A549 (cell line): ENCODE results near the gene GPRIN2. TPM values are rescaled to one million over a fixed set of nuclear protein-coding genes. Genes with fewer than 3 reads are reported as not detected.

Experiments
- ATAC-seq, 2 experiments: fragments of 200-7000 bp in 1 of 2; fragments of >200 bp in 1 of 2; cut with Nextera tagmentation in 1 of 2; cut with Tn5 transposase in 1 of 2; 3 replicates each; pipeline versions ENCODE4 v1.8.0 to v1.9.1; 2018 to 2020; ENCODE audit warnings: mild to moderate bottlenecking in 1 of 2, moderate library complexity in 1 of 2
- CTCF ChIA-PET: fragments of 300-600 bp; sonication (Branson Sonifier 250); formaldehyde crosslinking; extraction: SDS; loops from one replicate; lab custom pipeline; 2021; ENCODE audit warnings: antibody characterized with exemption, inconsistent platforms; lab: Yijun Ruan, JAX
- POLR2A ChIA-PET: fragments of 350-600 bp; formaldehyde crosslinking; extraction: SDS; loops from one replicate; lab custom pipeline; 2021; ENCODE audit warnings: antibody characterized with exemption, inconsistent platforms; lab: Yijun Ruan, JAX
- DNase-seq, 2 experiments: peaks; one replicate each; pipeline versions ENCODE4 v3.0.0 to v3.0.0-alpha.2; 2011 to 2016; ENCODE audit warnings: low read depth in 1 of 2, low spot score in 1 of 2
- FAIRE-seq: peaks from 2 replicates; lab custom pipeline; 2011; peaks lifted over from hg19 to GRCh38; lab: Jason Lieb, UNC
- H3K27ac ChIP-seq, 2 experiments: fragments of >200 bp; sonication (Bioruptor Twin); formaldehyde crosslinking; 3 replicates each; pipeline ENCODE4 v1.5.1; 2016 to 2017
- H3K4me1 ChIP-seq: fragments of >200 bp; sonication (Bioruptor Twin); formaldehyde crosslinking; 3 replicates; pipeline ENCODE4 v1.6.1; 2016
- H3K4me2 ChIP-seq: fragments of >200 bp; sonication (Bioruptor Twin); formaldehyde crosslinking; 3 replicates; pipeline ENCODE4 v1.6.1; 2016
- H3K4me3 ChIP-seq: fragments of >200 bp; sonication (Bioruptor Twin); formaldehyde crosslinking; 3 replicates; pipeline ENCODE4 v1.5.1; 2016
- H3K9me3 ChIP-seq: fragments of >200 bp; sonication (Bioruptor Twin); formaldehyde crosslinking; 3 replicates; pipeline ENCODE4 v1.6.1; 2016
- ATOH8 ChIP-seq: fragments of 250-450 bp; sonication (Bioruptor Pico); IDR thresholded peaks from 2 replicates; pipeline ENCODE4 v1.5.0; 2020; ENCODE audit warnings: low read depth, mild to moderate bottlenecking, moderate library complexity
- BCL3 ChIP-seq: fragments of >200 bp; sonication (Bioruptor Twin); formaldehyde crosslinking; IDR thresholded peaks from 3 replicates; pipeline ENCODE4 v1.6.1; 2016
- CBX2 ChIP-seq: fragments of 200-600 bp; sonication (generic); IDR thresholded peaks from 2 replicates; pipeline ENCODE4 v1.6.1; 2016; ENCODE audit warnings: low read depth, mild to moderate bottlenecking, borderline replicate concordance
- CEBPB ChIP-seq, 2 experiments: fragments of >200 bp in 1 of 2; sonication (Bioruptor Twin) in 1 of 2; formaldehyde crosslinking in 1 of 2; IDR thresholded peaks; 2 replicates each; pipeline ENCODE4 v1.6.1; 2012 to 2016
- EHF ChIP-seq: fragments of 250-450 bp; sonication (Bioruptor Pico); IDR thresholded peaks from 2 replicates; pipeline ENCODE4 v1.5.0; 2020; ENCODE audit warnings: mild to moderate bottlenecking
- EHMT2 ChIP-seq: fragments of 200-600 bp; sonication (generic); IDR thresholded peaks from 2 replicates; pipeline ENCODE4 v1.6.1; 2016; ENCODE audit warnings: antibody characterized with exemption, low read depth, mild to moderate bottlenecking, moderate library complexity
- ELK1 ChIP-seq: fragments of 150-350 bp; IDR thresholded peaks from 2 replicates; pipeline ENCODE4 v1.6.1; 2014; ENCODE audit warnings: low read depth, mild to moderate bottlenecking, low read length
- ESRRA ChIP-seq: fragments of 150-350 bp; IDR thresholded peaks from 2 replicates; pipeline ENCODE4 v1.6.1; 2014; ENCODE audit warnings: mild to moderate bottlenecking, low read length, borderline replicate concordance
- FOSL2 ChIP-seq, 2 experiments: fragments of 450-650 bp in 1 of 2; fragments of >200 bp in 1 of 2; sonication (Bioruptor Twin) in 1 of 2; formaldehyde crosslinking; IDR thresholded peaks; 2 replicates each; pipeline versions ENCODE4 v1.5.0 to v1.6.1; 2016 to 2020; ENCODE audit warnings: mild to moderate bottlenecking in 1 of 2, moderate library complexity in 1 of 2
- FOXS1 ChIP-seq: fragments of 250-450 bp; sonication (Bioruptor Pico); IDR thresholded peaks from 2 replicates; pipeline ENCODE4 v1.5.0; 2020; ENCODE audit warnings: mild to moderate bottlenecking, moderate library complexity
- HDAC2 ChIP-seq: fragments of 200-600 bp; sonication (generic); IDR thresholded peaks from 2 replicates; pipeline ENCODE4 v1.6.1; 2016
- HEYL ChIP-seq: fragments of 250-450 bp; sonication (Bioruptor Pico); IDR thresholded peaks from 2 replicates; pipeline ENCODE4 v1.8.0; 2021; ENCODE audit warnings: mild to moderate bottlenecking, moderate library complexity
- HOXA7 ChIP-seq: fragments of 250-450 bp; sonication (Bioruptor Pico); IDR thresholded peaks from 2 replicates; pipeline ENCODE4 v1.5.0; 2020; ENCODE audit warnings: mild to moderate bottlenecking, moderate library complexity
- HOXB13 ChIP-seq: fragments of 250-450 bp; sonication (Bioruptor Pico); IDR thresholded peaks from 2 replicates; pipeline ENCODE4 v1.5.0; 2020; ENCODE audit warnings: low read depth, mild to moderate bottlenecking, moderate library complexity
- JUNB ChIP-seq: fragments of >200 bp; sonication (Bioruptor Twin); formaldehyde crosslinking; IDR thresholded peaks from 2 replicates; pipeline ENCODE4 v1.6.1; 2016
- MAFK ChIP-seq: fragments of 450-650 bp; IDR thresholded peaks from 2 replicates; pipeline ENCODE4 v1.6.1; 2014; ENCODE audit not compliant: partially characterized antibody
- NR3C1 ChIP-seq: fragments of >200 bp; sonication (Bioruptor Twin); formaldehyde crosslinking; IDR thresholded peaks from 3 replicates; pipeline ENCODE4 v1.6.1; 2017
- PBX3 ChIP-seq: IDR thresholded peaks from 2 replicates; pipeline ENCODE4 v1.6.1; 2012
- POLR2A ChIP-seq: IDR thresholded peaks from 2 replicates; pipeline ENCODE4 v1.6.1; 2012; ENCODE audit warnings: mild to moderate bottlenecking, low read length
- POLR2AphosphoS2 ChIP-seq: conservative IDR thresholded peaks from 2 replicates; pipeline ENCODE4 v1.6.1; 2012; ENCODE audit warnings: low read length, improper control_type of control experiment, inconsistent platforms
- RAD21 ChIP-seq, 2 experiments: fragments of >200 bp in 1 of 2; sonication (Bioruptor Twin) in 1 of 2; formaldehyde crosslinking in 1 of 2; IDR thresholded peaks in 1 of 2; conservative IDR thresholded peaks in 1 of 2; 2 replicates in 1 of 2; 3 replicates in 1 of 2; pipeline ENCODE4 v1.6.1; 2012 to 2018; ENCODE audit warnings: inconsistent platforms in 1 of 2
- RFX5 ChIP-seq: fragments of 450-650 bp; IDR thresholded peaks from 2 replicates; pipeline ENCODE4 v1.7.1; 2014; ENCODE audit warnings: antibody characterized with exemption, mild to moderate bottlenecking, moderate library complexity
- RNF2 ChIP-seq: fragments of 200-600 bp; sonication (generic); IDR thresholded peaks from 2 replicates; pipeline ENCODE4 v1.6.1; 2016; ENCODE audit warnings: low read depth, mild to moderate bottlenecking, antibody characterized with exemption, moderate library complexity, borderline replicate concordance
- SMC3 ChIP-seq: fragments of >200 bp; sonication (Bioruptor Twin); formaldehyde crosslinking; IDR thresholded peaks from 3 replicates; pipeline ENCODE4 v1.6.1; 2018; ENCODE audit warnings: inconsistent platforms
- TP53 ChIP-seq: fragments of 250-450 bp; sonication (Bioruptor Pico); IDR thresholded peaks from 2 replicates; pipeline ENCODE4 v1.5.0; 2021; ENCODE audit warnings: mild to moderate bottlenecking, moderate library complexity
- ZC3H11A ChIP-seq: fragments of 450-650 bp; IDR thresholded peaks from 2 replicates; pipeline ENCODE4 v1.6.1; 2014; ENCODE audit warnings: antibody characterized with exemption, mild to moderate bottlenecking
- ZFP36 ChIP-seq: fragments of 450-650 bp; IDR thresholded peaks from 2 replicates; pipeline ENCODE4 v1.6.1; 2014; ENCODE audit warnings: borderline replicate concordance; ENCODE audit not compliant: partially characterized antibody
- ZNF302 ChIP-seq: fragments of 250-450 bp; sonication (Bioruptor Pico); IDR thresholded peaks from 2 replicates; pipeline ENCODE4 v1.9.0; 2021; ENCODE audit warnings: inconsistent platforms, mild to moderate bottlenecking, moderate library complexity
- ZSCAN20 ChIP-seq: fragments of 250-450 bp; sonication (Bioruptor Pico); IDR thresholded peaks from 2 replicates; pipeline ENCODE4 v1.8.0; 2022; ENCODE audit warnings: mild to moderate bottlenecking, moderate library complexity
- WGBS: methylation state at CpG from one replicate; pipeline ENCODE4 v1.1.6; 2017; ENCODE audit errors: missing lambda C conversion rate; 5-methylcytosine and 5-hydroxymethylcytosine counted together
- polyA plus RNA-seq, 4 experiments: library from polyadenylated mRNA; depleted of rRNA in 3 of 4; stranded (reverse); fragments of >200 nt; fragmentation: RNase III in 1 of 4; extraction: RNeasy Plus Mini Kit Qiagen cat#74134 plus additional on column Dnase treatment in 1 of 4; gene quantifications; 2 replicates in 3 of 4; 3 replicates in 1 of 4; pipeline ENCODE4 v1.2.3, GENCODE V29; 2011 to 2017
- TF ChIP-seq, protein P1 (sequence below): fragments of 450-650 bp; IDR thresholded peaks from 2 replicates; pipeline ENCODE4 v1.6.1; 2014; ENCODE audit warnings: antibody characterized with exemption

The GPRIN2 gene
- polyA plus RNA-seq, 2 of the 4 experiments (the other 2 are of a cell fraction): 8.8 to 29.9 TPM

GRCh38 chr10:46523119-46523961, 33.1 kb downstream of the GPRIN2 start (continued):
- TF ChIP-seq TP53 (peak; percentile 38; the same call in 1 of the 2 replicates), FOSL2 (IDR thresholded peaks at IDR 0.05) (peak; percentile 38; the same call in 1 of the 2 replicates), FOSL2 (CRISPR knock-in tag; IDR thresholded peaks at IDR 0.05) (no peak; the same call in 1 of the 2 replicates), POLR2AphosphoS2 (no peak), ELK1 (no peak), FOXS1 (CRISPR knock-in tag) (peak; percentile 90), ZNF302 (CRISPR knock-in tag) (peak; percentile 43; the same call in 1 of the 2 replicates), ATOH8 (CRISPR knock-in tag) (peak; percentile 95), HOXA7 (CRISPR knock-in tag) (peak; percentile 3; the same call in 1 of the 2 replicates), JUNB (peak; percentile 46; the same call in 1 of the 2 replicates), RFX5 (no peak), EHMT2 (no peak), ZC3H11A (no peak), HOXB13 (CRISPR knock-in tag) (peak; percentile 97), RAD21 (conservative IDR thresholded peaks at IDR 0.05 in 1 of 2, IDR thresholded peaks at IDR 0.05 in 1 of 2) (peak in 1 of 2 experiments; percentile 48; a peak in 3 of 5 replicates), EHF (CRISPR knock-in tag) (peak; percentile 94)
- TF ChIP-seq, protein P1, sequence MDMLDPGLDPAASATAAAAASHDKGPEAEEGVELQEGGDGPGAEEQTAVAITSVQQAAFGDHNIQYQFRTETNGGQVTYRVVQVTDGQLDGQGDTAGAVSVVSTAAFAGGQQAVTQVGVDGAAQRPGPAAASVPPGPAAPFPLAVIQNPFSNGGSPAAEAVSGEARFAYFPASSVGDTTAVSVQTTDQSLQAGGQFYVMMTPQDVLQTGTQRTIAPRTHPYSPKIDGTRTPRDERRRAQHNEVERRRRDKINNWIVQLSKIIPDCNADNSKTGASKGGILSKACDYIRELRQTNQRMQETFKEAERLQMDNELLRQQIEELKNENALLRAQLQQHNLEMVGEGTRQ: peak; percentile 59

DNA sequence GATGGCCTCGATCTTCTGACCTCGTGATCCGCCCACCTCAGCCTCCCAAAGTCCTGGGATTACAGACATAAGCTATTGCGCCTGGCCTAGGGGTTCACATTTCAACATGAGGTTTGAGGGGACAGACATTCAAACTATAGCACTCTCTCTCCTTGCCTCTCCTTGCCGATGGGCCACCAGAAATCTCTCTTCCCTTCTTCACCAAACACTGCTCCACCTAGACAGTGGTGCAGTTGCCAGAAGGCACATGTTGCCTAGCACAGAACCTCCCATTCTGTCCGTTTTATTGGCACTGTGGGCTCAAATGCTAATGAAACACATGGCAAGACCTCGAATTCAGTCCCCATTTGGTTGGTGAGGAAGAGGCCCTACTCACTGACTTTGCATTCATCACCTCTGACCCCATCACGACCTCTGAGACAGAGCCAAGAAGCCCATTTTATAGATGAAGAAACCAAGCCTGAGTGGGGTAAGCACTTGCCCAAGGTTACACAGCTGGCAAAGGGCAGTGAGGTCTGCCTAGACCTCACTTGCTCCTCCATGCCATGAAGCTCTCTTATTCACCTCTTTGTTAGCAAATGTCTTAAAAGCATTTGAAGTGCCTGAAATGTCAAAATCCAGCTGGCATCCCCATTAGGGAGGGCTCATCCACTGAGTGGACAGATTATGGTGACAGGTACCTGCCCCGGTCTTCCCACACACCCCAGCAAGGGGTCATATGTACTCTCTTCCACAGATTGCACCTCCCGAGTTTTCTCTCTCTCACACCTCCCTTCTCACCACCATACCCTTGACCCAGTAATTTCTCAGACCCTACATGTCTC, 34.0 kb downstream of the GPRIN2 start:
- CTCF ChIA-PET: interaction anchor here (0.6 to 6.2 kb wide), 6 partner anchors 12 to 295 kb away, joined by 3 to 67 read pairs (median 8); no protein-coding TSS in a partner anchor
- FAIRE-seq (no peak), ATAC-seq (no peak), DNase-seq (no peak)
- Histone ChIP-seq H3K27ac (peak overlapping the region; percentile 92 to 95), H3K4me2 (peak overlapping the region; percentile 74), H3K9me3 (peaks cover 7% of the 10 kb centered on the region; the same call in 1 of the 3 replicates), H3K4me3 (no peak overlapping the region), H3K4me1 (peaks cover 79% of the 10 kb centered on the region)
- 67% methylated on average over 10 of the region's 10 CpGs for WGBS
- POLR2A ChIA-PET: interaction anchor here (1.7 to 4.0 kb wide), 3 partner anchors 17 to 293 kb away, joined by 6 to 77 read pairs (median 33); no protein-coding TSS in a partner anchor
- TF ChIP-seq JUNB: no peak
- no peak for TF ChIP-seq NR3C1
- TF ChIP-seq CEBPB (IDR thresholded peaks at IDR 0.05): no peak
- no peak for TF ChIP-seq ZFP36
- TF ChIP-seq HEYL (CRISPR knock-in tag): no peak
- no peak for TF ChIP-seq CBX2
- TF ChIP-seq FOXS1 (CRISPR knock-in tag): no peak
- TF ChIP-seq HOXB13 (CRISPR knock-in tag): no peak
- no peak for TF ChIP-seq PBX3
- TF ChIP-seq ZSCAN20 (CRISPR knock-in tag): no peak
- no peak for TF ChIP-seq POLR2A
- TF ChIP-seq HDAC2: peak; percentile 39; the same call in 1 of the 2 replicates
- TF ChIP-seq MAFK: no peak
- TF ChIP-seq, protein P1: no peak
- TF ChIP-seq HOXA7 (CRISPR knock-in tag): peak; percentile 87
- TF ChIP-seq SMC3: no peak
- TF ChIP-seq ESRRA: no peak
- no peak for TF ChIP-seq RNF2
- TF ChIP-seq BCL3: no peak
